GM19240 (cell line): ENCODE results near the gene MTERF4.

Source experiments
- DNase-seq: peaks from one replicate; pipeline ENCODE4 v3.0.0; 2011; ENCODE audit warnings: low spot score; ENCODE audit not compliant: insufficient read length

The MTERF4 gene, protein sequence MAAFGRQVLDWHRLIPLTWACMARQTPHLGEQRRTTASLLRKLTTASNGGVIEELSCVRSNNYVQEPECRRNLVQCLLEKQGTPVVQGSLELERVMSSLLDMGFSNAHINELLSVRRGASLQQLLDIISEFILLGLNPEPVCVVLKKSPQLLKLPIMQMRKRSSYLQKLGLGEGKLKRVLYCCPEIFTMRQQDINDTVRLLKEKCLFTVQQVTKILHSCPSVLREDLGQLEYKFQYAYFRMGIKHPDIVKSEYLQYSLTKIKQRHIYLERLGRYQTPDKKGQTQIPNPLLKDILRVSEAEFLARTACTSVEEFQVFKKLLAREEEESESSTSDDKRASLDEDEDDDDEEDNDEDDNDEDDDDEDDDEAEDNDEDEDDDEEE

GRCh38 chr2:241102239-241102803, at the start of gene MTERF4:
MTERF4 (minus strand) TSS chr2:241102287; CDS start chr2:241102273, 14 bp downstream.
- DNase-seq, result peak; percentile 74

- DNase-seq, result no peak
These were observed 48.8 kb upstream of the MTERF4 start for GRCh38 chr2:241150660-241151530.

GRCh38 chr2:241149925-241150659, 48.0 kb upstream of the MTERF4 start, which contains the start of gene PPP1R7:
PPP1R7 (plus strand) TSS chr2:241150467; CDS start chr2:241150496, 29 bp downstream.
- peak; percentile 97 for DNase-seq

DNA sequence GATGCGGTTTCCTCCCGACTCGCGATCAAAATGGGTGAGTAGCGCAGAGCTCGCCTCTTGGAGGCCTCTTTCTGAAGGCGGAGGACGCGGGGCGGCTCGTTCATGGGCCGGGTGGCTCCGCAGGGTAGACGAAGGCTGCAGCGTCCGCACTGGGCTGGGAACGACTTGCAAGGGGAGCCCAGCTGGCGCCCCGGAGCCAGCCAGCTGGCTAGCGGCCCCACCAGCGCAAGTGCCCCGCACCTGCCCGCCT, 47.5 kb upstream of the MTERF4 start:
- no peak for DNase-seq

DNA sequence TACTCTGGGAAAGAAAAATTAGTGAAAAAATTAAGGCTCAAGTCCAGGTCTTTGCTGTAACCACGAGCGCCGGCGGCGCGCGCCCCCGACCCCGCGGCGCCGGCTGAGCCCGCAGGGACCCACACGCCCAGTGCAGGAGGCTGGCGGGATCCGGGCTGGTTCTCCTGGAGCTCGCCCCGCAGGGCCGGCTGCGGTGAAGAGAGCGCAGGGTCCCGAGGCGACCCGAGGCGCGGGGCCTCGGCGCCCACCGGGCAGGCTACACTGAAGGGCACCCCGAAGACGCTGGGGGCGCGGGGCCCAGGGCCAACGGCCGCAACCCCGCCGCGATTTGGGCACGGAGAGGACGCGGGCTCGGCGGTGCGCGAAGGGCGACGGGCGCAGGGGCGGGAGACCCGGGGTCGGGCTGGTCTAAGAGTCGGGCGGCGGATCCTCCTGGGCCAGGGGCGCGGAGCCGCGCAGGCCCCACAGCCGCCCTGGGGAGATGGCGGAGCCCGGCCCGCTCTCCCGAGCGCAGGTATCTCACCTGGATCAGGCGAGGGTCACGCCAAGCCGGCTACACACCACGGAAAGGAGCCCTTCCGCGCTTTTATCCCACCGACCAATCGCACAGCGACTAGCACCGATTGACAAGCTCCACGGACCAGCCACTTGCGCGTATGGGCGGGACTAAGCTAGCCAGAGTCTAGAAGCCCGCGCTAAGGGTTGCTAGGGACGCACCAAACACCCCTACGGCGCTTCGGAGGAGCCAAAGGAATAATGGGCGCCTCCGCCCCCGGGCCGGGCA, 47.0 kb upstream of the MTERF4 start, which contains the start of gene PASK:
TSS of gene PASK (minus strand) at position 582 of the 784 bp plus-strand sequence. CDS start 6,440 bp downstream, outside the sequence.
- peak; percentile 92 for DNase-seq

GRCh38 chr2:241148239-241148638, 46.2 kb upstream of the MTERF4 start:
- no peak for DNase-seq

- no peak for DNase-seq
These were observed 45.2 kb upstream of the MTERF4 start for GRCh38 chr2:241147336-241147735.

DNA sequence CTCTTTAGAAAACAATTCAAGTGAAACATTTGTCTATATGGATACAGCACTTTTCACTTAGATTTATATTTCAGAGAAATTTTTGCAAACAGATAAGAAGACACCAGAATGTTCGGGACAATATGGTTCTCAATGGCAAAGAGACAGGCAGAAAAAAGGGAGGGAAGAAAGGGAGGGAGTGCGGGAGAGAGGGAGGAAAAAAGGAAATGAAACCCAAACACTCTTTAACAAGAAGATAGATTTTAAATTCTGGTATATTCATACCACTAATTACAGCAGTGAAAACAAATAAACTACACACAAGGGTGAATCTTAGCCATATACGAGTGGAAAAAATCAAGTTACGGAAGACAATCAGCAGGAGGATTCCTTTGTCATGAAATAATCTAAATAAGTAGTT, 44.2 kb upstream of the MTERF4 start:
- no peak for DNase-seq

DNA sequence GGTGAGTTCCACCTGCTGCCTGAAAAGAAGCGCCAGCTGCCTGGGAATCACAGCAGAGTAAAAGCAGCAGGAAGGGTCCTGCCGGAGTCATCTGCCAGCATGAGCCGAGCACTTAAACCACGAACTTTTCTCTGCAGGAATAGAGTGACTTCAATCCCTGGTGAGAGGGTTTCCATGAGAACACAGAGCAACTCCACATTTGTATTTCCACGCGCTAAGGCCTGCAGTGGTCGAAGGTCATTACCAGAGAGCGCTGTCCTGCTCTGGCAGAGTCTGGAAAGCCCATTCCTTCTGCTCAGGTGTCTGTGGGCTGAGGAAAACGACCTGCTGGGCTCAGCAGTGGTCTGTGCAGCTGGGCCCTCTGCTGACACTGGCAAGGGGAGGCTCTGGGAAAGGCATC, 40.5 kb upstream of the MTERF4 start:
- DNase-seq, result no peak

DNA sequence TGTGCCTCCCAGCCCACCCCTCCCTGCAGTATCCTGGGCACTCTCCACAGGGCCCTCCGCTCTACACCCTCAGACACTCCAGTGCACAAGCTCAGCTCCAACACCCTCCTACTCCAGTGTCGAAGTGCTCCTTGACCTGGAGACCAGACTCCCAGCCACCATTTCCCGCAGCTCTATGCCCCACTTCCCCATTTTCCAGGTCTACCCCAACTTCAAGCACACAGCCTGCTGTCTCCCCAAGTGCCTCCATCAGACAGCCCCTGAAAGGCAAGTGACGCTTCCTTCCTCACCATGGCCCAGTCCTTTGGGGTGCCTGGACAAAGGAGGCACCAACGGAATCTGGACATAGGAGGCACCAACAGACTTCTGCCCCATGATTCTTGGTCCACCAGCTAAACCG, 40.0 kb upstream of the MTERF4 start:
- DNase-seq, result no peak

DNA sequence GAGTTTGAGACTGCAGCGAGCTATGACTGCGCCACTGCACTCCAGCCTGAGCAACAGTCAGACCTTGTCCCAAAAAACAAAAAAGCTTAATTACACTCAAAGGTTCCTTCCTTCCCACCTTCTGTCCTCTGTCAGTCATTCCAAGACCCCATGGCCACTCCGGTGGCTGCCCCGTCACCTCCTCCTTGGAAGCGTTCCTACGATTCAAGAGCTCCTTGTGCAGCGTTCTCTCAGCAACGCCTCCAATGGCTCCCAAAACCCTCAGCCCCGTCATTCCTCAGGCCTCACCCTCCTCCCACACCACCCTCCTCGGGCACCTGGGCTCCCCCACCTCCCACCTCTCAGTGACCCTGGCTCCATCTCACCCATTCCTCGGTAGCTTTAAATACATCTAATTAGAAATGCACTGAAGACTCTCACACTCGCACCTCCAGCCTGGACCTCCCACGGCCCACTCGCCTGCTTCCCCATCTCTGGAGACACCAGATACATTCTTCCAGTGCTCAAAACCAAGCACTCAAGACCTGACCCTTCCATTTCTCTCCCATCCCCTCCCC, 39.2 kb upstream of the MTERF4 start:
- no peak for DNase-seq

GRCh38 chr2:241140445-241140840, 38.4 kb upstream of the MTERF4 start:
- no peak for DNase-seq

DNA sequence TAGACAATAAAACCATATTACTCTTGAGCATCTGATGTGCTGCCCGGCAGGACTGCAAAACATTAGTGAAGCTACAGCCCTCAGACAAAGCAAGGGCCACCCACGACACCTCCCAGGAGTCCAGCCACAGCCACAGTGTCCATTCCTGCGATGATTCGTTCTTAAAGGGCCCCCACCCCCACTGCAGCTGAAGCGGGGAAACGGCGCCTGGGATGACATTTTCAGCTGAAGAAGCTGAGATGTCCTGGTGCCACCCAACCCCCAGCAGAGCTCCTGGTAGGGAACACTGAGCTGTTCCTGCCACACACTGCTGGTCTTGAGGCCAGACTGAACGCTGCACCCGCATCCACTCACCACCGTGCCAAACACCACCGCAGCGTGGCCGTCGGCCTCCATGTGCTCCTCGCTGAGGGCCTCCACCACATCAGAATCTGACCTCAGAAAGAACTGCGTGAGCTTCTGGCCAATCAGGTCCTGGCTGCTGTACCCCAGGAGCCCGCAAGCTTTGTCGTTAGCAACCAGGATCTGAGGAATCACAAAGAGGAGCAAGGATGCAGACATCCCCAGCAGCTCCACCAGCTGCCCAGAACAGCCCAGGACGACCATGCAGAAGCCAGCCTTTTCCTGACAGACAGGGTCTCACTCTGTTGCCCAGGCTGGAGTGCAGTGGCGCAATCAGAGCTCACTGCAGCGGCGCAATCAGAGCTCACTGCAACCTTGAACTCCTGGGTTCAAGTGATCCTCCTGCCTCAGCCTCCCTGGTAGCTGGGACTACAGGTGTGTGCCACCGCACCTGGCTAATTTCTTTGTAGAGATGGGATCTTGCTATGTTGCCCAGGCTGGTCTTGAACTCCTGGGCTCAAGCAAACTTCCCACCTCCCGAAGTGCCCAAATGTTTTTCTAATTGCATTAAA, 37.7 kb upstream of the MTERF4 start:
- DNase-seq, result no peak

GRCh38 chr2:241138471-241138870, 36.4 kb upstream of the MTERF4 start:
- DNase-seq, result no peak

DNA sequence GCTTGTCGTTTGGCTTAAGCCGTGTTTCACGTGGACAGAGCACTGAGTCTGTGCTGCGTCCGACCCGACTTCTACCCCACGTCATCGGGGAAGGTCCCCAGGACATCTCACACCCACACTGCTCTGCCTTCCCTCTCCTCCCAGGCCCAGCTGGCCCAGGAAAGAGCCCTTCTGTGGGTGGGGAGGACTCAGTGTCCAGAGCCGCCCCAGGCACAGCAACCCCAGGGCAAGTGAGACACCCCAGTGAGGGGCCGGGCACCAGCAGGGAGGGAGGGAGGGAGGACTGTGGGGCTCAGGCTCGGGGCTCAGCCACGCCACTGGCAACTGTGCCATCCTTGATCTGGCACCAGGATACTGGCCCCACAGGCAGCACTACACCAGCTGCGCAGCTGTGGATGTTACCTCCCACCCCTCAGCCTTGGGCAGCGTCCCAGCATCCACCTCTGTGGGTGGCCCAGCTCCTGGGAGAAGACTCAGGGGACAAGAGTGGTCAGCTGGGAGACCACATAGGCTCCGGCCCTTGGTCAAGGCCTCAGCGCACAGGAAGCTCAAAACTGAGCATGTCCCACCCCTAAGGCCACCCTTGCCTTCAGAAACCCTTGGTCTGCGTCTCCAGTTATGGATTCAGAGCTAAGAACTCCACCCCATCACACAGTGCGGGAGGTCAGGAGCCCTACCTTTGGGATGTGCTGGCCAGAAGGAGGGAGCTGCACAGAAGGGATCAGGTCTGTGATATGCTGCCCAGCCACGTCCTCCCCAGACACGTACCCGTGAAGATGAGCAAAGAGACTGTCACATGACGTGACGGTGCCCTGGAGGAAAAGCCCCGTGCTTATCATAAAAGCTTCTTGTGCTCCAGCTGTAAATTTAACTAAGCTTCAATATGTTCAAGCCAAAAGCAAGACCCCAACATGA, 35.4 kb upstream of the MTERF4 start:
- DNase-seq, result no peak

DNA sequence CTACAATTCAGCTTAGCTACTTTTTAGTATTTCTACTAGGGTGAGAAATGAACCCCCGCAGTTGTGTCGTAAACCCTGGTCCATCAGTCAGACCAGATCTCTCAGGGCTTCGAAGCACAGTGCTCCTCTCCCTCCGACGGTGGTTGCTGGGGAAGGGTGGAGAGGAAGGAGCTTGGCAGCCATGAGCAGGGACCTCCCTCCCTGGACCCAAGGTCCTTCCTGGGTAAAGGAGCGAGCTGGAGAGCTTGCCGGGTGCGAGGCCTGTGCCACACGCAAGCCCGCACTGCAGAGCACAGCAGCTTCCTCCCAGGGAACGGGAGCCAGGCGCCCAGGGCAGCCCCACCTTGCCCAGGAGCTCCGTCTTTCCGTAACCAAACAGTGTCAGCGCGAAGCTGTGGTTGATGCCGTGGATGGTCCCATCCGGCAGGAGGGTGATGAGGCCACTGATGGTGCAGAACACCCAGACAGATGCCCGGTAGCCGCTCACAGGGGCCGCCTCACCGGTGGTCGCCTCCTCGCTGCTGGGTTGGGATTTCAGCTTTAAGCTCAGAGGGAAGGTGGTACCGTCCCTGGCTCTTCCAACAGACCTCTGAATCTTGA, 34.7 kb upstream of the MTERF4 start:
- no peak for DNase-seq

GRCh38 chr2:241136191-241136590, 34.1 kb upstream of the MTERF4 start:
- no peak for DNase-seq

- no peak for DNase-seq
These were observed 33.6 kb upstream of the MTERF4 start for GRCh38 chr2:241135737-241136136.
